ENCODE measurements around the gene CAMK1.

CAMK1 gene

DNA sequence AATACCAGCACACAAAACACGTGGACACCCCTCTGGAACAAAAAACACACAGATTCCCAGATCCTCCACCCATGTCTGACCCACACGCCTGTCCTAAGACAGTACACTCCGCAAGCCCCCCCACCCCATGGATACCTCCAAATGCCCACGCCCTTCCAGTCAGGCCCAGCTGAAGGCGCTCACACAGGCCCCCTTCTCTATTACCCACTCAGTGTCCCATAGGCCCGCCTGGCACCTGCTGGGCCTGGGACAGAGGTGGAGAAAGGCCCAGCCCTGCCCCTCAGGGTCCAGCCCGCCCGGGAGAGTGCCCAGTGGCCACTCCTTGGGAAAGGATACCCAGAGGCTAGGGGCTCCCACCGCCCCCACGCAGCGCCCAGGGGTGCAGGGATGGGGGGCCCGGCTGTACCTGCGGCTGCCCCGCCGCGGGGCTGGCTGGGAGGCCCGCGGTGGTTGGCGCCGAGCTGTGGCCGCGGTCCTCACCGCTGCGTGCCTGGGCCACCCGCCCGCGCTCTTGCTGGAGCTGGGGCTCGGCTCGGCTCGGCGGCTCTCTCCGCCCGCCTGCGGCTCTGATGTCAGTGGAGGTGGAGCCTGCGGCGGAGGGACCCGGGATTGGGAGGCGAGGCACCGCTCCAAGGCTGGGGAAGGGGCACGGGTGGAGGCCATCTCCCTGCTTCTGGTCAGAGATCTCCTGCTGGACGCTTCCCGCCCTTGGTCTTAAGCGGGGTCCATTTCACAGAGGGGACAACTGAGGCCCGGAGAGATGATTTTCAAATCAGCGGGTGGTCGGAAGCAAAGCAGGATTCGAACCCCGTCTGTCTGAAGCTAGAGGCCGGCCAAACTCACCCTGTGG lies at the start of gene CAMK1:
Gene CAMK1, minus strand, starts transcription at position 522 of the 850 bp plus-strand sequence. CDS start 2,198 bp downstream, outside the sequence.
- peak; percentile 68 for DNase-seq

DNA sequence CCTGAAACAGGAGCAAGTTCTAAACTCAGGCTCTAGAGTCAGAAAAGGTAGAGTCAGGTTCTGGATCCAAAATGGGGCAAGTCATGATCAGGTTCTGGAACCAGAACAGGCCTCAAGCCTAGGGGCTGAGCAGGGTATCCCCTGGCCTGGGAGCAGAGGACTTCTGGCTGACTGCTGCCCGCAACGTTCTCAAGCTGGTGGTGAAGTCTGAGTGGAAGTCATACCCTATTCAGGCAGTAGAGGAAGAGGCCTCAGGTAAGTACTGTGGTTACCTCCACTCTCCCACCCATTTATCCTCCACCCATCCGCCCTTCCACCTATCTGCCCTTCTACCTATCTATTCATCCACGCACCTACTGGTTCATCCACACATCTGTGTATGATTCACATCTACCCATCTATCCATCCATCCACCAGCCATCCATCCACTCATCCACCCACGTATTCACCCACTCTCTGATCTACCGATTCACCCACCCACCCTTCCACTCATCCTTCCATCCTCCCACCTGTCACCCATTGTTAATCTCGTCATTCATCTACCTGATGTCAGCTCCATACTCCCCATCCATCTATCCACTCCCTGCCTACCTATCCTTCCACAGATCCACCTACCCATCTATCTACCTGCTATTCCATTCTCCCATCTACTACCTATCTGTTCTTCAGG lies 49.1 kb upstream of the CAMK1 start:
- no peak for DNase-seq

GRCh38 chr3:9817436-9817835 lies 47.7 kb upstream of the CAMK1 start:
- DNase-seq = no peak

DNA sequence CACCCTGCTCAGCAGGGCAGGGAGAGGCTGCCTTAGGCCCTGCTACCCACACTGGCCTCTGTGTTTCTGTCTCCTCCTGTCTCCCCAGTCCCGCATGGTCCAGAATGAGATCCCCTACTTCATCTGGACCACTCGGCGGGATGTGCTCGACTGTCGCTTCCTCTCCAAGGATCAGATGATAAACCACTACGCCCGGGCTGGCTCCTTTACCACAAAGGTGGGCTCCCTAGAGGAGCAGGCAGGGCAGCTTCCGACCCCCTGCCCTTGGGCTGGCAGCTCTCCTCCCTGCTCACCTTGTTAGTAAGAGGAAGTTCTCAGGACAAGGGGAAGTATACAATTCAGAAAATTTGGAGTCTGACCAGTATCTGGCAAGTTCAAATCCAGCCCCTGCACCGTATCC lies 46.2 kb upstream of the CAMK1 start:
- no peak for DNase-seq

DNA sequence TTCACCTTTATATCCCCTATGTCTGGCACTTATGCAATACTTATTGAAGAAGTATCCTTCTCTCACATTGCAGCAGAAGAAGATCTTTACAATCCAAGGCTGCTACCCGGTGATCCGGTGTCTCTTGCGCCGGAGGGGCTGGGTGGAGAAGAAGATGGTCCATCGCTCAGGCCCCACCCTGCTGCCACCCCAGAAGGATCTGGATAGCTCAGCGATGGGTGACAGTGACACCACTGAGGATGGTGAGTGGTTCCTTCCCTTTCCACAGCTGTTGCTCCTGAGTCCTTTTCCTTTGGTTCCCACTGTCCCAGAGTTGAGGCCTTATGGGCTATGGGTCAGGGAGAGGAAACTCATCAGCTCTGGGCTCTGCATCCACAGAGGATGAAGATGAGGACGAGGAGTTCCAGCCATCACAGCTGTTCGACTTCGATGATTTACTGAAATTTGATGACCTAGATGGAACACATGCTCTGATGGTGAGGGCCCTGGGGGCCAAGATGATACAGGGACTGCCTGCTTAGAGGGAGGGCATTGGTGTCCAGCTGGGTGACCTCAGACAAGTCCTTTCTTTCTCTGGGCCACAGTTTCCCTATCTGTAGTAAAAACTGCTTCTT lies 43.2 kb upstream of the CAMK1 start:
- no peak for DNase-seq

DNA sequence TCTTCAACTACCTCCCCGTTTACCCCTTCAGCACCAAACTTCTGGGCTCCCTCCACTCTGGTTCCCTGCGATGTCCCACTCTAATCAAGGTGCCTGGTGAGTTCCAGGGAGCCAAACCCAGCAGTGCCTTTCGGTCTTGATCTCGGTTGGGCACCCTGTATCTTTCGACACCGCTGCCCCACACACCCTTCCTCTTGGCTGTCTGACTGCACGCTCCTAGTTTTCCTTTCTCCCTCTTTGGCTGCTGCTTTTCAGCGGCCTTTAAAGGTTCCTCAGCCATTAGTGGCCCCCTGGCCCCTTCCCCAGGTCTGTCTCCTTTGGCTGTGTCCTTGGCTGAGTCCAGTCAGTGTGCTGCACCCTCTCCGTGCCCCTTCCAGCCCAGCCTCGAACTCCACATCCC lies 41.1 kb upstream of the CAMK1 start:
- no peak for DNase-seq

DNA sequence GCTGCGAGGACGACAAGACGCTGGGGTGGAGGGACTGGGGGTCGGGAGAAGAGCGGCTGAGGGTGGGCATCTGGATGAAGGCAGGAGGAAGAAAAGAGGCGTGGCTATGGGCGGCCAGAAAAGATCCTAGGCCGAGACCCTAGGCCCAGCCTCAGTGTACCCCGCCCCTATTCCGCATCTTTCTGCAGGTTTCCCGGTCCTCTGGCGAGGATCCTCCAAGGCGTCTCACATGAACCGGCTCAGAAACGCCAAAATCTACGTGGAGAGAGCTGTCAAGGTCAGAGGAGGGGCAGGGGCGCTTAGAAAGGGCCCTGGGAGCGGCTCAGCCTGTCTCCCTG lies 40.7 kb upstream of the CAMK1 start:
- DNase-seq = no peak

DNA sequence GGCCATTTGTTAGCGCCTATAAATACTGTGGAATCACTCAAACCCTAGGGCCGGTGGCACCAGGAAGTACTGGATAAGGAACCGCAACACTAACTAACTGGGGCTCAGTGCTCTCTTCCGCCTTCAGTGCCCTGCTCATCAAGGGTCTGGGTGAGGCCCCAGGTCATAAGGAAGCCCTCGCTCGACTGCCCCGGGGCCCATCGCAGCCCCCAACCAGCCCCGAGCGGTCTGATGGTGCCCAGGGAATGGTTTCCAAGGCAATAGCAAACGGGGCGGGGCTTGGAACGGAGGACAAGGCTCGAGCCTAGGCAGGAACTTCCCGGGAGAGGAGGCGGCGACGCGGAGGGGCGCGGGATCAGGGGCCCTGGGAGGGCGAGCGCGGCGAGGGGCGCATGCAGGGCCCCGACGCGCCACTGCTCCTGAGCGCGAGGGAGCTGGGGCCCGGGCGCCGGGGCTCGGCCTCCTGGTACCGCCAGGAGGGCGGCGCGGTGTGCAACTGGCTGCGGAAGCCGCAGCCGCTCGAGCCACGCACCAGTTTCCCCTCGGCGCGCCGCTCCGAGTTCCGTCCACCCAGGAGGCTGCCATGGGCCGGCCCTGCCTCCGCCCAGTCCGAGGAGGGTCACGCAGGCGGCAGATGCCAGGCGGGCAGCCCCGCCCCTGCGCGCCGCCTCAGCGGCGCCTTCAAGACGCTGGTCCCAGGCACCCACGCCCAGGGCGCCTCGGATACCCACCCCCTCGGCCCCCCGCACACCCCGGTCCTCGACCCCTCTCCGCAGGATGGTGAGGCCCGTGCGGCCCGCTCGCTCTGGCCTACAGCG lies 40.1 kb upstream of the CAMK1 start, which contains the start of gene TTLL3:
Gene TTLL3, plus strand, starts transcription at position 648 of the 818 bp plus-strand sequence. CDS start 400 bp downstream, outside the sequence.
- DNase-seq = peak; percentile 56

DNA sequence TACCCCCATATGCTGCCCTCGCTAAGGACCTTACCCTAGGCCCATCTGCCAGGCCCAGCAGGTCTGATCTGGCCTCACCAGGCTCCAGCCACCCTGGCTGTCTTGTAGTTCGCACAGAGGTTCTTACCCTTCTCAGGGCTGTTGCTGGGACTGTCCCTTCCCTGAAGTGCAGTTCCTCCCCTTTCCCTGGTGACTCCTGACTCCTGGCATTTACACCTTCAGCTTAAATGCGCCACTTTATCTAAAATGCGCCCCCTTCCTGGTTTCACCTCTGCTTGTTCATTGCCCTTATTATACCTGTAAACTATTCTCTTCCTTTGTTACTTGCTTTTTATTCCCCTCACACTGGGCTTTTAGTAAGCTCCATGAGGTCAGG lies 39.5 kb upstream of the CAMK1 start:
- DNase-seq = no peak

DNA sequence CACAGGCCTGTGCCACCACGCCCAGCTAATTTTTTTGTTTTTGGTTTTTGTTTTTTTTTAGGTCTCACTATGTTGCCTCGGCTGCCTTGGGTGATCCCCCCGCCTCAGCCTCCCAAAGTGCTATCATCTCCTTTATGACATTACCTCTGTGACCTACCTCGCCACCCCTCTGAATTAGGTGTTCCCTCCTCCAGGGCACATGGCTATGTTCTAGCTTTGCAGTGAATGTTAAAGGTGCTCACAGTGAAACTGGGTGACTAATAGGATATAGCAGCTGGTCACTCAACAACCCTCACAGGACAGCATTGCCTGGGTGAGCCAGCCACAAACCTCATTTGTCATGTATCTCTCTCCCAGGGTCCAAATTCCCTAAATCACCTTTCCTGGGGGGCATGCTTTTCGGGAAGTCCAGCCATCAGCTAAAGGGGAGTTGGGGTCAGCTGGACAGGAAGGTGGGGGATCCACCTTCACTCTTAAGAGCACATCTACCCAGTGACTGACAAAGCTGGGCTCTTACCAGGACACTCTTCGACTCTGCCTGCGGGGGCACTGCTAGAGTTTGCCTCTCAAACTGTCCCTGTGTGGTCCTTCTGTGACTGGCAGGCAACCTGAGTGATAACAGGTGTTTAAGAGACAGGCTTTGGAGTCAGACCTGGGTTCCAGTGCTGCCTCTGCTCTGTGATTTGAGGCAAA lies 38.7 kb upstream of the CAMK1 start:
- peak; percentile 23 for DNase-seq

GRCh38 chr3:9807981-9808344 lies 38.2 kb upstream of the CAMK1 start:
- DNase-seq = no peak

GRCh38 chr3:9806688-9807589 lies 37.2 kb upstream of the CAMK1 start:
- no peak for DNase-seq

- no peak for DNase-seq
Measured at GRCh38 chr3:9806137-9806536, 36.4 kb upstream of the CAMK1 start.

DNA sequence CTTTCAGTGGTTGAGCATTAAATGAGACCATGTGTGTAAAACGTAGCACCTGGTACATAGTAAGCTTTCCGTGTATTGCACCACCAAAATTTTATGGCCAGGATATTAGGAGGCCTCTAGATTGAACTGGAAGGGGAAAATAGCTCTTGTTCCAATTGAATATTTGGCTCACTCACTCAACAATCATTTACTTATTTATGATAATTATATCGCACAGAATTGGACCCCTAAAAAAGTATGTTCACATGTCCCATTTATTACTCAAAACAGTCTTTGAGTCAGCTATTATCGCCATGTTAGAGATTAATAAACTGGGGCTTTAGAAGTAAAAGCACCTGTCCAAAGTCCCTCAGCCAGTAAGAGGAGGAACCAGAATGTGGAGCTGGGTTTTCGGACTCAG lies 35.2 kb upstream of the CAMK1 start:
- no peak for DNase-seq

DNA sequence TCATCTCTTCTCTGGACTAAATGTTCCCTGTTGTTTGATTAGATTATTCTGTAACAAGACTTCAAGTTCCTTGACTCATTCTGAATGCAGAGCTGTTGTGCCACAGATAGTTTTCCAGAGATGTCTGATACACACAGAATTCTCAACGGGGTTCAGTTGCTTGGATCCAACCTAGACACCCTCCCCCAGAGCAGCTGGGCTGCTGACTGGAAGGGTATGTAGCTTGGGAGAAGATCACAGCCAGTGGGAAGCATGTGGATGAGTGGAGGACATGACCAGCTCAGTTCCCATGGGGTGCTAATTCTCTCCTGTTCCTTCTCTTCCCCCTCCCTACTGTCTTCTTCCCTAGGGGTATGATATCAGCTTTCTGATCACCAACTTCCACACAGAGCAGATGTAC lies 33.7 kb upstream of the CAMK1 start:
- DNase-seq = no peak

DNA sequence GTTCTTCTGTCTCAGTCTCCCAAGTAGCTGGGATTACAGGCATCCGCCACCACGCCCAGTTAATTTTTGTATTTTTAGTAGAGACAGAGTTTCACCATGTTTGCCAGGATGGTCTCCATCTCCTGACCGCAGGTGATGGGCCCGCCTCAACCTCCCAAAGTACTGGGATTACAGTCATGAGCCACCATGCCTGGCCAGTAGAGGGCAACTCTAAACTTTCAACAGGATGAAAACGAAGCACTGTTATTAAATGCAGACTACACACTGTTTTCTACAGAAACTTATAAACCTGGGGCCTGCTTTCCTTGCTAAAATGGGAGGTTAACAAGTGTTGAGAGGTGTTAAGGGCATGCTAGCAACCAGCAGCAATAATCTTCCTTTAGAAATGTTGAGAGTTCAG lies 30.8 kb upstream of the CAMK1 start:
- DNase-seq = no peak

DNA sequence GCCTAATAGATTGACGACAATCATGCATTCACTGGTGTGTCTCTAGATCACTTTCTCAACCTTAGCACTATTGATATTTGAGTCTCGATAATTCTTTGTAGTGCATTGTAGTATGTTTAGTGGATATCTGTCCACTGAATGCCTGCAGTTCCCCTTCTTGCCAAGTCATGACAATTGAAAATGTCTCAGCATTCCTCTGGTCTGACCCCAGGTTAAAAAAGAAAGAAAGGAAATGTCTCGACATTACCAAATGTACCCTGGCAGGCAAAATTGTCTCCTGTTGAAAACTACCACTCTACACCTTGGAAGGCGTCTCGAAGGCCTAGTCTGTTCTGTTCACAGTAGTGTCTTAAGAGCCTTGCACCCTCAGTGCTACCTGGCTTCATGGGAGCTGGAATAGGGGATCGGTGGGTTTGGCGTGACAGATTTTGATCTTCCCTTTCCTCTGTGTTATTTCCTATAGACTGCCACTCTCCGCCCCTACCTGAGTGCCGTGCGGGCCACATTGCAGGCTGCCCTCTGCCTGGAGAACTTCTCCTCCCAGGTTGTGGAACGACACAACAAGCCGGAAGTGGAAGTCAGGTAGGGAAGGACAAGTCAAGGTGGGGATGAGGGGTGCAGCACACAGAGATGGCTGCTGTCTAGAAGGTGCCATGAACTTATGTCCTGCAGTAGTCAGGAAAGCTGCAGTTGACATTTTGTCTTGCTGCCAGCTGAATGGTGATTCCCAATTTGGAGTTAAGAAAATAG lies 27.6 kb upstream of the CAMK1 start:
- DNase-seq = no peak

- DNase-seq = no peak
Measured at GRCh38 chr3:9795207-9795606, 25.5 kb upstream of the CAMK1 start.

- no peak for DNase-seq
Measured at GRCh38 chr3:9794400-9794799, 24.7 kb upstream of the CAMK1 start.

GRCh38 chr3:9793161-9793781 lies 23.5 kb upstream of the CAMK1 start:
- DNase-seq = peak; percentile 29

All from fibroblast of upper back skin (primary cell).